GM19238 (cell line): Measurements from ENCODE around the gene CTF1.
A peak's percentile ranks its signal among the peaks of the same experiment; 100 is the strongest.
"Not testable (repeated sequence)": the region's sequence is repeated elsewhere in the genome, so short reads cannot be mapped to it uniquely, and the experiment has no call there.

Experiments used
- DNase-seq: peaks from one replicate; pipeline ENCODE4 v3.0.0; 2011; ENCODE audit warnings: low spot score; ENCODE audit not compliant: insufficient read length

CTF1 gene

GRCh38 chr16:30896261-30896888, at the start of gene CTF1:
TSS of gene CTF1 (plus strand) at chr16:30896614. CDS start at chr16:30896644, 30 bp downstream.
- no peak for DNase-seq

GRCh38 chr16:30846649-30847402, 49.6 kb upstream of the CTF1 start:
- DNase-seq: no peak

GRCh38 chr16:30850246-30850645, 46.2 kb upstream of the CTF1 start:
- DNase-seq: no peak

- no peak for DNase-seq
These were observed 42.7 kb upstream of the CTF1 start for GRCh38 chr16:30853758-30854157.

DNA sequence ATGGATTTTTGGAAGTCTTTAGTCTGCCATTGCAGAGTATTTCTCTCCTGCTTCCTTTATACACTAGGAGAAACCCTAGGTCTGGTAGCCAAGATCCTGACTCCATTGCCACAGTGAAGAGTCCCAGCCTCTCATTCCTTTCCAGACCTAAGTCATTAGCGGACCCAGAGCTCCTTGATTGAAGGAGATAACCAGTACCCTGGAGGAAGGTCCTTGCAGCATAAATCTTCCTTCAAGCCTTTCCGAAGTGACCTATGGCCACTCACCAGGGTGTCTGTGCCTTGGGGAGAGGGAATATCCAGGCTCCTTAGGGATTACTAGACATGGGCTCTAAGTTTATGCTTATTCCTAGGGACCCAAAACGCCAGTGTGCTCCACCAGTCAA, 38.3 kb upstream of the CTF1 start:
- DNase-seq: no peak

- DNase-seq: no peak
These were observed 37.5 kb upstream of the CTF1 start for GRCh38 chr16:30858829-30859423.

GRCh38 chr16:30860729-30861128, 35.7 kb upstream of the CTF1 start:
- not testable (repeated sequence) for DNase-seq

DNA sequence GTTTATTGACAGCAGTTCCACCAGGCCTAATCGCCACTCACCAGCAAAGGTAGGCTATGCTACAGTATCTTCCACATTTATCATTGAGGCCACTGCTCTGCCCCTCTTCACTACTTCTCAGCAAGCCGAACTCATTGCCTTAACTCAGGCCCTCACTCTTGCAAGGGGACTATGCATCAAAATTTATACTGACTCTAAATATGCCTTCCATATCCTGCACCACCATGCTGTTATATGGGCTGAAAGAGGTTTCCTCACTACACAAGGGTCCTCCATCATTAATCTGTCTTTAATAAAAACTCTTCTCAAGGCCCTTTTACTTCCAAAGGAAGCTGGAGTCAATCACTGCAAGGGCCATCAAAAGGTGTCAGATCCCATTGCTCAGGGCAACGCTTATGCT, 33.2 kb upstream of the CTF1 start:
- DNase-seq: not testable (repeated sequence)

DNA sequence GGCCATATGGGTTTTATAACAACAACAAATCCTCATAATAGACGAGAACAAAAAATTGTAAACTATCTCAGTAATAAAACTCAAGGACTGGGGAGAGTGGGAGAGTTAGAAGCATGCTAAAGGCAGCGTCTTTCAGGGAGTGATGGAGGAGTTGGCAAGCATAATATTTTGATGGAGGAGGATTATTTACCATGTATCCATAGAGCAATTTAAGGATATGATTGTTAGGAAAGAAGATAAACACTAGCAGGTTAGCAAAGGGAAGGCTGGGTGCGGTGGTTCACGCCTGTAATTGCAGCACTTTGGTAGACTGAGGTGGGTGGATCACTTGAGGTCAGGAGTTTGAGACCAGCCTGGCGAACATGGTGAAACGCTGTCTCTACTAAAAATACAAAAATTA, 30.4 kb upstream of the CTF1 start:
- no peak for DNase-seq

DNA sequence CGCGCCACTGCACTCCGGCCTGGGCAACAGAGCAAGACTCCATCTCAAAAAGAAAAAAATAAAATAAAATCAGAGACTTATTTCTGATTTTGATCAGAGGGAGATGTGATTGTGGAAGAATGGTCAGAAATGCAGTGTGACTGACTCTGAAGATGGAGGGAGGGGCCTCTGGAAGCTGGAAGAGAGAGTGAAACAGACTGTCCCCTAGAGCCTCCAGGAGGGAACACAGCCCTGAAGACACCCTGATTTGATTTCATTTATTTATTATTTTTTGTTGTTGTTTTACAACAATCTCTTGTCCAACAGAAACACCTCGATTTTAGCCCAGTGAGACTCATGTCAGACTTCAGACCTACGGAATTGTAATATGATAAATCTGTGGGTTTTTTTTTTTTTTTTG, 28.7 kb upstream of the CTF1 start:
- no peak for DNase-seq

- no peak for DNase-seq
These were observed 25.5 kb upstream of the CTF1 start for GRCh38 chr16:30870904-30871303.

DNA sequence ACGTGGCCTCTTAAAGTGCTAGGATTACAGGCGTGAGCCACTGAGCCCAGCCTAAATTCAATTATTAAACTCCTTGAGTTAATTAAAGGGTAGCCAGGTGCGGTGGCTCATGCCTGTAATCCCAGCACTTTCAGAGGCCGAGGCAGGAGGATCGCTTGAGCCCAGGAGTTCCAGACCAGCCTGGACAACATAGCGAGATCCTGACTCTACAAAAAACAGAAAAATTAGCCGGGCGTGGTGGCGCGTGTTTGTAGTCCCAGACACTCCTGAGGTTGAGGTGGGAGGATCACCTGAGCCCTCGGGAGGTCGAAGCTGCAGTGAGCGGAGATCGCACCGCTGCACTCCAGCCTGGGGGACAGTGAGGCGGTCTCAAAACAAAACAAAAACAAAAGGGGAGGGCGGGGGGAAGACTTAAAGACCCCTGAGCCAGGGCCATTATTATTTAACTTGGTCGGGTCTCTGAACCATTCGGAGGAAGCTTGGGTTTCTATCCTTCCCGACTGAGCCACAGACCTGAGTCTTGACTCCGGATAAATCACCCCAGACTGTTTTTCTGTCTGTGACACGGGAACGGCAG, 22.1 kb upstream of the CTF1 start:
- no peak for DNase-seq

GRCh38 chr16:30874821-30875717, 21.3 kb upstream of the CTF1 start:
- DNase-seq: peak; percentile 83

DNA sequence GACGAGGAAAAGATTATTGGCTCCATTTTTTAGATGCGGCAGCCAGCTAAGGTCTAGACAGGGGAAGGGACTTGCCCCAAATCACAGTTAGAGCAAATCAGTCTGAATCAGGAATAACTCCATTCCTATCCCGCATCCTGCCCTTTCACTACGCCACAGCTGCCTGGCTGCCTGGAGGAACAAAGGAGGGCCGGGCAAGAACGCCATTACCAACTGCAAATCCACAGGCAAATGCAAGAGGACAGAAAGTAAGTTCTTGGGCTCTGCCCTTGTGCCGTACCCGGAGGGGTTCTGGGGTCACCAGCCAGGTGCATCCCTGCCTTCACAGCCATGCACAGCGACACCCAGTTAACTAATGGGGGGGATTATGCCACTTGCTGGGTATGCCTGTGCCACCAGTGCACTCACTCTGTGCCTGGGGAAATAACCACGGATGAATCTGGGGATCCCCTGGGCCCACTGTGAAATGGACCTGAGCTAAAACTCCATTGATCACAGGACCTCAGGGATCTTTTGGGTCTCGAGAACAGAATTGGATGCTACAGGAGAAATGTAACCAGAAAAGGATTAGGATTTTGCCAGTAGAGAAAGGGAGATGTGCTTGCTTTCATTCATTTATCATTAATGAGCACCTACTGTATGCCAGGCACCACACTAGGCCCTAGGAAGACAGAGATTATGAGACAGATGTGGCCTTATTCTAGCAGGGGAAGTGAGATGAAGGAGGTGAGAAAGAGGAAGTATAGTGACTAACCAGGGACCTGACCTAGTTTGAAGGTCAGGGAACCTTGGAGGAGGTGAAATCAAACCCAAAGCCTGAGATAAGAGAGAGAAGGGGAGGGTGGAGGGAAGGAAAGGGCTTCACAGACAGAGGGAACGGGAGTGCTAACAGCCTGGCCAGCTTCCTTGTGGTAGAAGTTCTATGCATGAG, 20.3 kb upstream of the CTF1 start:
- peak; percentile 53 for DNase-seq

DNA sequence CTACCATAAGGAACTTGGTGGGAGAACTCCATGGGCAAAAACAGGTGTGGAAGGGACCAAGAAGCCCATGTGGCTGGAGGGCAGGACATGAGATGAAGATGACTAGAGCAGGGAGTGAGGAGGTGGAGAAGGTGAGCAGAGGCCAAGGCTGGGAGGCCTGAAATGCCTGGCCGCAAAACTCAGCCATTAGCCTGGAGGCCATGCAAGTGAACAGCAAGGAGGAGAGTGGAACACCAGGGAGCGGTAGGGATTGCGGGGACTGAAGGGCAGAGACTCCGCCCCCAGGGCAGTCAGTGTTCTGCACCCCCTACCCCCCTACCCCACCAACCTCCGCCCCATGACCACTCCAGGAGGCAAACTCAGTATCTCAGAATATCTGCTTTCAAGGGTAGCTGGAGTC, 19.5 kb upstream of the CTF1 start:
- no peak for DNase-seq

DNA sequence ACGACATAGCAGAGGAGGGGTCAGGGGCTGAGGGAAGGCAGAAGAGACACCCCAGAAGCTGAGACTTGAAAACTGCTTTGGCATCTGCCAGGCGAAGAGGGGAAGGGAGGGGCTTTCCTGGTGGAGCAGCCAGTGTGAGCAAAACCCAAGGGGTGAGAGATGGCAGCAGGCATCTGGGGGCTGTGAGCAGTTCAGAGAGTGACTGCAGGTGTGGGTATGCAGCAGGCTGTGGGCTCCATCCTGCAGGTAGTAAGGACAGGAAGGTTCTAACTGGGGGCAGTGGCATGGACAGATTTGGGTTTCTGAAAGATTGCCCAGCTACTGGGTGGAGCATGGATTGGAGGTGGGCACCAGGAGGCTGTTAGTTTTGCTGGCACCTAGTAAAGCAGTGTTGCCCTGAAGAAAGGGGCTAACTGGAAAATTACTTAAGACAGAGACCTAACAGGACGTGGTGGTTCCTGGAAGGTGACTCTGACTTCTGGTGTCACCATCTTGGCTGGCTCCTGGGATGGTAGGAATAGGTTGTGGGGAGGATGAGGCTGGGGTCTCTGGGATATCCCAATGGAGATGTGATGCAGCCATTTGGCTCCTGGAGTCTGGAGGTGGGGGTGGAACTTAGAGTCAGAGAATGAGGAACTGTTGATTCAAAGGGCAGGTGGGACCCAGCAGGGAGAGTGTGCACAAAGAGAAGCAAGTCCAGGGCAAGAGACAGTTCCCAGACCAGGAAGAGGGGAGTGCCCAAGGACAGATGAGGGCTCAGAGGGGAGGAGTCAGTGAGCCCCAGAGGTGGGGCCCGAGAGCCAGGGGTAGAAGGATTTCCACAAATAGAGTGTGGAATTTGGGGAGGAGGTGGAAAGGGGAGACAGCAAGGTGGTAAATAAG, 13.7 kb upstream of the CTF1 start:
- no peak for DNase-seq

GRCh38 chr16:30884760-30885159, 11.7 kb upstream of the CTF1 start:
- DNase-seq: no peak

- DNase-seq: no peak
These were observed 11.2 kb upstream of the CTF1 start for GRCh38 chr16:30885196-30885595.

DNA sequence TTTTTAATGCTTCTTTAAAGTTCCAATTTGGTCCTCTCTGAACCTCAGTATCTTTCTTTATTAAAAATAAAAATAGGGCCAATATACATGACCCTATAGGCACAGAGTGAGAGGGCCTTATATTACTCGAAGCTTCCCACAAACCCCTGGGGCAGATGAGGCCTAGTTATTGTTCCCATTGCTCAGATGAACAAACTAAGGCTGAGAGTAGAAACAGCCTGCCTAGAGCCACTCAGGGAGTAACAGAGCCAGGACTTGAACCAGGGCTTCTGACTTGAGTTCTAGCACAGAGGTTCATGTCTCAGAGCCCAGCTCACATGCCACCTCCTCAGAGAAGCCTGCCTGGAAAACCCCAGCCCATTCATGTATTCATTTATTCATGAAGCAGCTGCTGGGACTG, 10.3 kb upstream of the CTF1 start:
- no peak for DNase-seq
